GM21447 (cell line): ENCODE results near the gene ITPKB.
"Not testable (repeated sequence)": the region's sequence is repeated elsewhere in the genome, so short reads cannot be mapped to it uniquely, and the experiment has no call there.

Source experiments
- ATAC-seq: cut with Tn5 transposase; IDR thresholded peaks from one replicate; pipeline ENCODE4 v1.9.1; 2021; ENCODE audit not compliant: unreplicated experiment

The ITPKB gene

DNA sequence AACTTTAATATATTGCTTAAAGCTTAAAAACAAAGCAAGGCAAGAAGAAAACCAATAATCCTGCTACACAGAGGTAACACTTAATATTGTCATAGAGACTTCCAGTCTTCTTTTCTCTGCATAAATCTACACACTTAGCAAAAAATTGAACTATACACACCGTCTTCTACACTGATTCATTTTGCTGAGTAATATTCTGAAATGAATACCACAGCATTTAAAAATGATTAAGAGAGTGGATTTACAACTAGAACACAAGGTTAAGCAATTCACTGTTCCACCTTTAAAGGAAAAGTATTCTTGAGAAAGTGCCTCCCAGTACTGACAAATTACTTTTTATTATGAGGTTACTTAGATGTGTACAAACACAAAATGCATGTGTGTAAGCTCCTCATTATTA is 22.2 kb upstream of the ITPKB start:
- ATAC-seq, result no peak

- ATAC-seq, result no peak
Measured at GRCh38 chr1:226754793-226755533, 15.9 kb upstream of the ITPKB start.

DNA sequence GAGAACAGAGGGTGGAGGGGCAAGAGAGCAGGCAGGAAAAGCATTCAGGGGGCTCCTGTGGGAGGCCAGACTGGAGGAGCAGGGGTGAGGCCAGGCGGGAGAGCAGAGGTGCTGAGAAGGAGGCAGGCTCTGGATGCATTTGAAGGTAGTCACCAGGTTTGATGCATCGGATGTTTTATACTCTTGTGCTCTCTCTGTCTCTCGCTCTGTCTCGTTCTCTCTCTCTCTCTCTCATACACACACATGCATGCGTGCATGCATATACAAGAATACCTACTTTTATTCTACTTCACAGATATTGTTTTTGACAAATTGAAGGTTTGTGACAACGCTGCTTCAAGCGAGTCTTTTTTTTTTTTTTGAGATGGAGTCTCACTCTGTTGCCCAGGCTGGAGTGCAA is 15.0 kb upstream of the ITPKB start:
- ATAC-seq, result no peak

DNA sequence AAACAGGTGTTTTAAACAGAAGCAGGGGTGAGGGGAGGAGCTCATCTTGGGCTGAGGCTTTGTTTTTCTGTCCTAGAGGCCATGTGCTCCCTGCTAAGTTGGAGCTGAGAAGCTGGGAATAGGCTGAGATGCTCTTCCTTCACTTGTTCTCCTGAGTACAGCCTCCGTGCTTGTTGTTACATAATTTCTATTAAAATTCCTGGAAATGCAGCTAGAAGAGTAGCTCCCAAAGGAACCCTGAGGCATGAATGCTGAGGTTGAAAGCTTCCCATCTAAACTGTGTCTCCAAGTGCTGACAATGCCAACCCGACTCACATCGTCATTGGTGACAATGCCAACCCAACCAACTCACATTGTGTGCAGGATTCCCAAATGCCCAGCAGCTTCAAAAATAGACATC is 12.6 kb upstream of the ITPKB start:
- ATAC-seq, result no peak

- ATAC-seq, result no peak
Measured at GRCh38 chr1:226751214-226751613, 12.1 kb upstream of the ITPKB start.

- ATAC-seq, result no peak
Measured at GRCh38 chr1:226749467-226749866, 10.4 kb upstream of the ITPKB start.

DNA sequence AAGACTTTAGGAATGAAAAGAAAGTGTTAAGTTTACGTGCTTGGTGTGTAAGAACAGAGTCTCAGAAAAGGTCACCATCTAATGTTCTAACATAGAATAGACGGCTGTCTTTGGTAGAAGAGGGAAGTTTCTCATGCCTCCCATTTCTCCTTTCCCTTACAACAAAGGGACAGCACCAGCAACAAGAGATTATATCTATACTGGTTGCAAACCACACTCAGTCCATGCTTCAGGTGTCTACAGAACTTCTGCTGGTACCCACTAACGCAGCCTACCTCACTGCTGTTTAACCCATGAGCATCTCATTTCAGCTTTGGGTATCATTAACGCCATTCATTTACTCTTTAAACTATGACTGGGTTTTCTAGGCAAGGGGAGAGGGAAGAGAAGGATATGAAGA is 9.2 kb upstream of the ITPKB start:
- ATAC-seq, result no peak

DNA sequence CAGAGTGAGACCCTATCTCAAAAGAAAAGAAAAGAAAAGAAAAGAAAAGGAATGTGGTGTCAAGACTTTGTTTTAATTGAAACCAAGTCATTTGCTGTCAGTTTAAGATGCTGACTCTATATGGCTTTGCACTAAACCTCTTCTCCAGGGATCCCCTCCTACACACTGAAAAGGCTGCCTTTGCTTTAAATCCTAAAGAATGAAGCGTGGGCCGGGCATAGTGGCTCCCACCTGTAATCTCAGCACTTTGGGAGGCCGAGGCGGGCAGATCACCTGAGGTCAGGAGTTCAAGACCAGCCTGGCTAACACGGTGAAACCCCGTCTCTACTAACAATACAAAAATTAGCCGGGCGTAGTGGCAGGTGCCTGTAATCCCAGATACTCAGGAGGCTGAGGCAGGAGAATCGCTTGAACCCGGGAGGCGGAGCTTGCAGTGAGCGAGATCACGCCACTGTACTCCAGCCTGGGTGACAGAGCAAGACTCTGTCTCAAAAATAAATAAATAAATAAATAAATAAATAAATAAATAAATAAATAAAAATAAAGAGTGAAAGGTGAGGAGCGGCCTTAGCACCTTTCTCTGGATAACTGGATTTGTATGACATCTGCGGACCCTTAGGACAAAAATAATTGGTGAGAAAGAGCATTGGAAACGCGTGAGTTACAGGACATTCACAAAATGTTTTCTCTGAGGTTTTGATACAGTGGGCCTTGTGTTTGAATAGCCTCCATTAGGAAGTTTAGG is 8.6 kb upstream of the ITPKB start:
- ATAC-seq, result not testable (repeated sequence)

DNA sequence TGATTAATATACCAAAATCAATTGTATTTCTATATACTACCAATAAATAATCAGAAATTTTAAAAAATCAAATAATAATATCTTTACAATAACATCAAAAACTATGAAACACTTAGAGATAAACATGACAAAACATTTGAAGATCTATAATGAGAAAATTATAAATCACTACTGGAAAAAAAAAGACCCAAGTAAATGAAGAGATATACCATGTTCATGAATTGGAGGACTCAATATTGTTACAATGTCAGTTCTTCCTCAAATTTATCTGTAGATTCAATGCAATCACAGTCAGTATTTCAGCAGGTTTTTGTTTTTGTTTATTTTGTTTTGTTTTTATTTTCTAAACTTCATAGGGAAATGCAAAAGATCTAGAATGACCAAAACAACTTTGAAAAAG is 4.2 kb upstream of the ITPKB start:
- ATAC-seq, result no peak

DNA sequence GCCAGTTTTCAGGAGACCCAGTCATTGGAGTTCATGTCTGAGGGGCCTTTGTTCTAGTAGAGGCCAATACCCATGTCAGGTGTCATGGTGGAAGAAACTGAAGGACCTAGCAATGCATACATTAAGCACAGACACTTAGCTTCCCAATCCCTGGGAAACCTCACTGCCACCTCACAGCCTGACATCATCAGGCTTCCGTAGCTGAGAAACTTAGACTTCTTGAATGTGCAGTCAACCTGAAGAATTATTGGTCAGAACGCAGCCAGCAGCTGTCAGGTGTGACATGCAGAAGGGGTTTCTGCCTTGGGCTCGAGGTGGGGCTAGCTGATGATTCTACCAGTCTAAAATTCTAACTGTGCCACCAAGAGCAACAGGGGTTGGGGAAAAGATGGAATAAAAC is 1.9 kb upstream of the ITPKB start:
- no peak for ATAC-seq

- no peak for ATAC-seq
Measured at GRCh38 chr1:226739696-226740065, 599 bp upstream of the ITPKB start.

DNA sequence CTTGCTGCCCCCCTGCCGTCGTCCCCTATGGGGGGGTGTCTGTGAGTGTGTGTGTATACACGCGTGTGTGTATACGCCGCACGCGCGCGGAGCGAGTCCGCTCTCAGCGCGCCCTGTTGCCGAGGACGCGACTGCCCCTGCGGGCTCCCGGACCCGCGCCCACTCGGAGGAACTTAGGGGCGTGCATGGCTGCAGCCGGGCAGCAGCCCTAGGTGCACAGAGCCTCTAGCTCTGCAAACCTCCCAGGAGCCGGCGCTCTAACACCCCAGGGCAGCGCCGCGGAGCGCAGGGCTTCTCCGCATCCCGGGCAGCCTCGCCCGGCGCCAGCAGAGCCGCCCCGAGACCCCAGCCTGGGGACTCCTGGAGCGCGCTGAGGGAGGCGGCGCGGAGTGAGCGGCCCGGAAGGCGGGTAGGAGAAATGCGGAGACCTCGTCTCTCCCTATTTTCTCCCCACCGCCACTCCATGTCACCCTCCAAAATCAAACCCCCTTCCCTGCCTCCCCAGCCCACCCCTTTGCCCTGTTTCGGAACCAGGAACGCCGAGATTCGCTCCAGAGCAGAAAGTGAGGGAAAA is 574 bp downstream of the ITPKB start:
- no peak for ATAC-seq

GRCh38 chr1:226737819-226738420 is 1.2 kb downstream of the ITPKB start:
- ATAC-seq, result peak; percentile 21

DNA sequence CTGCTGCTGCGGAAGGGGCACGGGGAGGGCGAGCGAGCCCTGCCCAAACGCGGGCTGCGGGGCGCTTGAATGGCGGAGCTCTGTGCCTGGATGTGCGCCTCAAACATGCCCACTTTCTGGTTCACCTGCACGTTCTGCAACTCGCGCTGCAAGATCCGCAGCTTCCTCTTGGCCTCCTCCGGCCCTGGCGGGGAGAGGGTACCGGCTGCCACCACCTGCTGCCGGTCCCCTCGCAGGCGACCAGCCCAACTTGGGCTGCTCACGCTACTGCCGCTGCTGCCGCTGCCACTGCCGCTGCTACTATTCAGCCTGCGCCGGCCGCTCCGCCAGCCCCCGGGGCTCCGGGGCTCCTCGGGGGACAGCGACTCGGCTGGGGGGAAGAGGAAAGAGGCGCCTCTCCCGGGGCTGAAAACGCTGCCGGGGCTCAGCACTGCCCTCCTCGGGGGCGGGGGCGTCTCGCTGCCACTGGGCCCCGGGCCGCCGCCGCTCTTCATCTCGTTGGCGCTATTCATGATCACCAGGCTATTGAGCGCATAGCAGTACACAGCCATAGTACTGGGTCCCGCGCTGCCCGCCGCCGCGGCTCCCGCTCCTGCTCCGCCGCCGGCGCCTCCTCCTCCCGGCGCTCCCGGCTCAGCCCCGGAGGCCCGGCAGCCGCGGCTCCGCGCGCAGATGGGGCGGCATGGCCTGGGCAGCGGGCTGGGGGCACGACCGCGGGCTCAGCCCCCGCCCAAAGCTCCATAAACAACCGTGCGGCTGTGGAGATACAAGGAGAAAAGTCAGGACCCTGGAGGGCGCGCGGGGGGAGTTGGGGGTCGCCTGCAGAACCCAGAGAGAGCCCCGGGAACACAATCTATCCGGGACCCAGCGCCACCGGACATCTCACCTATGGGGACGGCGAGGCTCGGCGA is 1.9 kb downstream of the ITPKB start:
- peak; percentile 39 for ATAC-seq

- ATAC-seq, result no peak
Measured at GRCh38 chr1:226736001-226736907, 2.8 kb downstream of the ITPKB start.

GRCh38 chr1:226735576-226735975 is 3.5 kb downstream of the ITPKB start:
- no peak for ATAC-seq

DNA sequence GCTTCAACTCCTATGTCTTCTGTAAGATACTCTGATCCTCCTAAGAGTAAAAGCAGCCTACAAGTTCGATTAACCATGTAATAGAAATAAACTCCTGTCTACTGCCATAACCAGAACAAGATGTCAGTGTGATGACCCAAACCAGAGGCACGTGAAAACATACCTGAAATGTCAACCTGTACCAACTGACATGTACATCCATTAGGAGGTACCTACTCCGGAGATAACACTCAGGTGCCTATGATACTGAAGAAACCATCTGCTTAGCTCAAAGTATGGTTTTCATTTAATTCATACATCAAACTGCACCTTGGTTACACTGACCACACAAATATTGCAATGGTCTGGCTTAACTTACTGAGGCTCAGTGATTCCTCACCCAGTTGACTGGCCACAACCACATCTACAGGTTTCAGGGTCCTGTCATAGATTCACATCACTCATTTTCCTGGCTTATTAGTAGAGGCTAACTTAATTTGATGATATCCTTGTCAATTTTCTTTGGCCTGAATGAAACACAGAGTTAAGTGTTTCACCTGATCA is 4.4 kb downstream of the ITPKB start:
- ATAC-seq, result no peak

GRCh38 chr1:226733876-226734275 is 5.2 kb downstream of the ITPKB start:
- ATAC-seq, result no peak

GRCh38 chr1:226733304-226733703 is 5.8 kb downstream of the ITPKB start:
- no peak for ATAC-seq
